ENCODE data around the gene NKD1.

The NKD1 gene

GRCh38 chr16:50634090-50634489, 85.9 kb downstream of the NKD1 start:
- no peak for DNase-seq

- DNase-seq = no peak
These were observed 86.8 kb downstream of the NKD1 start for GRCh38 chr16:50634947-50635346.

- no peak for DNase-seq
These were observed 87.6 kb downstream of the NKD1 start for GRCh38 chr16:50635505-50636392.

- no peak for DNase-seq
These were observed 88.7 kb downstream of the NKD1 start for GRCh38 chr16:50636753-50637374.

GRCh38 chr16:50637716-50638602, 89.8 kb downstream of the NKD1 start:
- no peak for DNase-seq

- DNase-seq = no peak
These were observed 90.8 kb downstream of the NKD1 start for GRCh38 chr16:50638816-50639670.

GRCh38 chr16:50640391-50640790, 92.2 kb downstream of the NKD1 start:
- no peak for DNase-seq

GRCh38 chr16:50640919-50641817, 93.0 kb downstream of the NKD1 start:
- DNase-seq = no peak

- DNase-seq = no peak
These were observed 93.6 kb downstream of the NKD1 start for GRCh38 chr16:50641818-50642187.

GRCh38 chr16:50642349-50642748, 94.2 kb downstream of the NKD1 start:
- DNase-seq = no peak

- no peak for DNase-seq
These were observed 95.0 kb downstream of the NKD1 start for GRCh38 chr16:50643192-50643591.

- DNase-seq = no peak
These were observed 96.0 kb downstream of the NKD1 start for GRCh38 chr16:50644245-50644644.

- DNase-seq = peak; percentile 3
These were observed 96.5 kb downstream of the NKD1 start for GRCh38 chr16:50644729-50645128.

- no peak for DNase-seq
These were observed 97.5 kb downstream of the NKD1 start for GRCh38 chr16:50645563-50646220.

GRCh38 chr16:50646345-50646744, 98.1 kb downstream of the NKD1 start:
- no peak for DNase-seq

- no peak for DNase-seq
These were observed 103.7 kb downstream of the NKD1 start for GRCh38 chr16:50651835-50652438.

GRCh38 chr16:50652836-50653425, 104.7 kb downstream of the NKD1 start:
- DNase-seq = no peak

GRCh38 chr16:50653633-50654519, 105.7 kb downstream of the NKD1 start:
- DNase-seq = no peak

GRCh38 chr16:50655558-50656055, 107.4 kb downstream of the NKD1 start:
- DNase-seq = no peak
